DMS 273 (cell line): ENCODE data around the gene TXNRD1.
"Not testable (repeated sequence)": the region's sequence is repeated elsewhere in the genome, so short reads cannot be mapped to it uniquely, and the experiment has no call there.

ENCODE experiments used
- DNase-seq: peaks from one replicate; lab custom pipeline; 2025; ENCODE audit not compliant: unreplicated experiment; lab: John Stamatoyannopoulos, UW

The TXNRD1 gene

GRCh38 chr12:104189915-104190555 lies 25.5 kb upstream of the TXNRD1 start:
- DNase-seq = no peak

- no peak for DNase-seq
Measured at GRCh38 chr12:104190641-104191176, 24.9 kb upstream of the TXNRD1 start.

- no peak for DNase-seq
Measured at GRCh38 chr12:104197264-104197663, 18.3 kb upstream of the TXNRD1 start.

GRCh38 chr12:104199964-104200363 lies 15.6 kb upstream of the TXNRD1 start:
- DNase-seq = no peak

GRCh38 chr12:104201238-104202001 lies 14.2 kb upstream of the TXNRD1 start:
- DNase-seq = peak; percentile 74

- no peak for DNase-seq
Measured at GRCh38 chr12:104204690-104205480, 10.7 kb upstream of the TXNRD1 start.

- DNase-seq = no peak
Measured at GRCh38 chr12:104207416-104208205, 8.0 kb upstream of the TXNRD1 start.

- no peak for DNase-seq
Measured at GRCh38 chr12:104212516-104212915, 3.1 kb upstream of the TXNRD1 start.

GRCh38 chr12:104213952-104214351 lies 1.6 kb upstream of the TXNRD1 start:
- peak; percentile 12 for DNase-seq

GRCh38 chr12:104216521-104216924 lies 944 bp downstream of the TXNRD1 start:
- no peak for DNase-seq

GRCh38 chr12:104218506-104218905 lies 2.9 kb downstream of the TXNRD1 start:
- DNase-seq = not testable (repeated sequence)

GRCh38 chr12:104218935-104219334 lies 3.4 kb downstream of the TXNRD1 start:
- DNase-seq = no peak

- DNase-seq = peak; percentile 47
Measured at GRCh38 chr12:104219361-104219892, 3.8 kb downstream of the TXNRD1 start.

- DNase-seq = peak; percentile 74
Measured at GRCh38 chr12:104219908-104220404, 4.4 kb downstream of the TXNRD1 start.

GRCh38 chr12:104220931-104221330 lies 5.4 kb downstream of the TXNRD1 start:
- no peak for DNase-seq

GRCh38 chr12:104222976-104223375 lies 7.4 kb downstream of the TXNRD1 start:
- DNase-seq = no peak

- no peak for DNase-seq
Measured at GRCh38 chr12:104223712-104224111, 8.1 kb downstream of the TXNRD1 start.

- DNase-seq = no peak
Measured at GRCh38 chr12:104226672-104227071, 11.1 kb downstream of the TXNRD1 start.

GRCh38 chr12:104230304-104231095 lies 14.9 kb downstream of the TXNRD1 start:
- DNase-seq = no peak
